ENCODE measurements around the gene KIRREL3. TPM values are rescaled to one million over a fixed set of nuclear protein-coding genes. Genes with fewer than 3 reads are reported as not detected.

Gene KIRREL3
- polyA plus RNA-seq, 1 experiment: 2.3 TPM

GRCh38 chr11:126722006-126722736 lies 278.4 kb downstream of the KIRREL3 start:
- ChIA-PET POLR2A (no interaction called here), CTCF (interaction anchor here (0.8 to 2.4 kb wide), 3 partner anchors 9 to 268 kb away, joined by 3 to 10 read pairs (median 3); no protein-coding TSS in a partner anchor)
- Histone ChIP-seq H3K4me3 (ENCODE audit: low read depth, low read length) (no peak overlapping the region), H3K27ac (ENCODE audit: low read depth, low read length) (no peak overlapping the region), H3K9me3 (ENCODE audit: control insufficient read depth, insufficient read depth, low read length) (no peaks in the 10 kb centered on the region), H3K27me3 (ENCODE audit: control insufficient read depth, insufficient read depth, low read length) (no peaks in the 10 kb centered on the region)
- no peak for TF ChIP-seq CTCF (IDR thresholded peaks at IDR 0.05; ENCODE audit: low read depth, low read length)
- DNase-seq (ENCODE audit: low read depth, low spot score): no peak

GRCh38 chr11:126720539-126721235 lies 279.9 kb downstream of the KIRREL3 start:
- no peak for TF ChIP-seq CTCF (IDR thresholded peaks at IDR 0.05; ENCODE audit: low read depth, low read length)
- H3K27me3 ChIP-seq (ENCODE audit: control insufficient read depth, insufficient read depth, low read length): no peaks in the 10 kb centered on the region
- H3K4me3 ChIP-seq (ENCODE audit: low read depth, low read length): no peak overlapping the region
- H3K9me3 ChIP-seq (ENCODE audit: control insufficient read depth, insufficient read depth, low read length): no peaks in the 10 kb centered on the region
- POLR2A ChIA-PET: no interaction called here
- no peak overlapping the region for H3K27ac ChIP-seq (ENCODE audit: low read depth, low read length)
- no peak for DNase-seq (ENCODE audit: low read depth, low spot score)
- CTCF ChIA-PET: interaction anchor here (1.0 to 5.9 kb wide), 3 partner anchors 113 to 271 kb away, joined by 3 to 184 read pairs (median 10); no protein-coding TSS in a partner anchor

GRCh38 chr11:126719740-126720139 lies 280.8 kb downstream of the KIRREL3 start:
- POLR2A ChIA-PET: no interaction called here

GRCh38 chr11:126718276-126718675 lies 282.3 kb downstream of the KIRREL3 start:
- no peak for DNase-seq (ENCODE audit: low read depth, low spot score)
- no peak for TF ChIP-seq CTCF (IDR thresholded peaks at IDR 0.05; ENCODE audit: low read depth, low read length)
- ChIA-PET CTCF (interaction anchor here (1.0 to 5.9 kb wide), 6 partner anchors 18 to 273 kb away, joined by 3 to 184 read pairs (median 10); no protein-coding TSS in a partner anchor), POLR2A (no interaction called here)
- Histone ChIP-seq H3K4me3 (ENCODE audit: low read depth, low read length) (no peak overlapping the region), H3K27me3 (ENCODE audit: control insufficient read depth, insufficient read depth, low read length) (no peaks in the 10 kb centered on the region), H3K27ac (ENCODE audit: low read depth, low read length) (no peak overlapping the region), H3K9me3 (ENCODE audit: control insufficient read depth, insufficient read depth, low read length) (no peaks in the 10 kb centered on the region)

More at GRCh38 chr11:126719740-126720139, 280.8 kb downstream of the KIRREL3 start:
- no peak for DNase-seq (ENCODE audit: low read depth, low spot score)
- Histone ChIP-seq H3K9me3 (ENCODE audit: control insufficient read depth, insufficient read depth, low read length) (no peaks in the 10 kb centered on the region), H3K27ac (ENCODE audit: low read depth, low read length) (no peak overlapping the region), H3K4me3 (ENCODE audit: low read depth, low read length) (no peak overlapping the region), H3K27me3 (ENCODE audit: control insufficient read depth, insufficient read depth, low read length) (no peaks in the 10 kb centered on the region)
- CTCF ChIA-PET: interaction anchor here (1.7 to 5.9 kb wide), 2 partner anchors 272 to 278 kb away, joined by 4 to 184 read pairs; no protein-coding TSS in a partner anchor
- no peak for TF ChIP-seq CTCF (IDR thresholded peaks at IDR 0.05; ENCODE audit: low read depth, low read length)
